ENCODE results near the gene YIF1A. TPM values are rescaled to one million over a fixed set of nuclear protein-coding genes. Genes with fewer than 3 reads are reported as not detected.

The YIF1A gene
- total RNA-seq, 2 donors from 2014 or later = 45.9 to 55.4 TPM

Other genes with a start within 250 kb of the YIF1A start
- 1 to 10 TPM in 1 of 2 donors, under 1 TPM in 1; 0.14 to 1.1 TPM for gene GAL3ST3, start 240.0 kb downstream of the YIF1A start, total RNA-seq
- gene SF3B2, start 236.8 kb downstream of the YIF1A start, total RNA-seq = 100 to 1,000 TPM; 236 to 246 TPM
- gene PACS1, start 218.9 kb downstream of the YIF1A start, total RNA-seq = 100 to 1,000 TPM; 124 TPM
- 10 to 100 TPM; 26.0 to 69.7 TPM for gene KLC2, start 31.4 kb downstream of the YIF1A start, total RNA-seq
- 100 to 1,000 TPM; 138 to 153 TPM for gene RAB1B, start 20.5 kb downstream of the YIF1A start, total RNA-seq
- 1 to 10 TPM; 1.7 to 4.5 TPM for gene CNIH2, start 11.0 kb downstream of the YIF1A start, total RNA-seq
- gene TMEM151A, start 2.8 kb upstream of the YIF1A start, total RNA-seq = not detected
- under 1 TPM; 0.31 to 0.36 TPM for gene CD248, start 27.9 kb upstream of the YIF1A start, total RNA-seq
- gene RIN1, start 47.3 kb upstream of the YIF1A start, total RNA-seq = 1 to 10 TPM; 2.6 to 4.9 TPM
- 10 to 100 TPM; 32.1 to 33.5 TPM for gene BRMS1, start 56.0 kb upstream of the YIF1A start, total RNA-seq
- gene B4GAT1, start 58.5 kb upstream of the YIF1A start, total RNA-seq = 1 to 10 TPM; 6.5 to 8.9 TPM
- 10 to 100 TPM in 1 of 2 donors, 1 to 10 TPM in 1; 6.1 to 10.5 TPM for gene SLC29A2, start 82.6 kb upstream of the YIF1A start, total RNA-seq
- under 1 TPM; 0.09 to 0.47 TPM for gene NPAS4, start 131.9 kb upstream of the YIF1A start, total RNA-seq
- gene MRPL11, start 149.7 kb upstream of the YIF1A start, total RNA-seq = 100 to 1,000 TPM in 1 of 2 donors, 10 to 100 TPM in 1; 81.9 to 131 TPM
- 1 to 10 TPM; 4.2 to 8.5 TPM for gene PELI3, start 177.8 kb upstream of the YIF1A start, total RNA-seq
- gene DPP3, start 191.3 kb upstream of the YIF1A start, total RNA-seq = 10 to 100 TPM; 60.4 to 96.4 TPM
- 10 to 100 TPM in 1 of 2 donors, 1 to 10 TPM in 1; 9.1 to 17.5 TPM for gene BBS1, start 221.5 kb upstream of the YIF1A start, total RNA-seq